Type B pancreatic cell (in vitro differentiated cells): Measurements from ENCODE around the gene HPCAL1. TPM values are rescaled to one million over a fixed set of nuclear protein-coding genes. Genes with fewer than 3 reads are reported as not detected.

ENCODE experiments used
- DNase-seq: peaks from one replicate; pipeline ENCODE4 v3.0.0; 2021; ENCODE audit warnings: mixed read lengths; ENCODE audit not compliant: unreplicated experiment; ENCODE audit errors: extremely low spot score
- H3K27ac Mint-ChIP-seq: 2 replicates; pipeline ENCODE4 v1.8.0; 2021; ENCODE audit warnings: mild to moderate bottlenecking, mixed read lengths
- H3K27me3 Mint-ChIP-seq: 2 replicates; pipeline ENCODE4 v1.8.0; 2021; ENCODE audit warnings: mixed read lengths
- H3K36me3 Mint-ChIP-seq: 2 replicates; pipeline ENCODE4 v1.8.0; 2021; ENCODE audit warnings: mixed read lengths
- H3K4me1 Mint-ChIP-seq: one replicate; pipeline ENCODE4 v1.8.0; 2021; ENCODE audit warnings: mixed read lengths; ENCODE audit not compliant: unreplicated experiment
- H3K4me3 Mint-ChIP-seq: 2 replicates; pipeline ENCODE4 v1.8.0; 2021; ENCODE audit warnings: mild to moderate bottlenecking, mixed read lengths
- H3K9me3 Mint-ChIP-seq: 2 replicates; pipeline ENCODE4 v1.8.0; 2021; ENCODE audit warnings: mixed read lengths
- total RNA-seq: library from RNA; stranded (reverse); gene quantifications from 2 replicates; pipeline ENCODE4 v1.2.1, GENCODE V29; 2021; ENCODE audit warnings: low replicate concordance
- TF ChIP-seq, protein P1 (sequence below): fragments of 200-600 bp; sonication (generic); conservative IDR thresholded peaks from 2 replicates; pipeline ENCODE4 v1.5.0; 2021; ENCODE audit warnings: antibody characterized with exemption, mild to moderate bottlenecking

The HPCAL1 gene
- total RNA-seq, 1 donor from 2014 or later: 17.8 TPM

DNA sequence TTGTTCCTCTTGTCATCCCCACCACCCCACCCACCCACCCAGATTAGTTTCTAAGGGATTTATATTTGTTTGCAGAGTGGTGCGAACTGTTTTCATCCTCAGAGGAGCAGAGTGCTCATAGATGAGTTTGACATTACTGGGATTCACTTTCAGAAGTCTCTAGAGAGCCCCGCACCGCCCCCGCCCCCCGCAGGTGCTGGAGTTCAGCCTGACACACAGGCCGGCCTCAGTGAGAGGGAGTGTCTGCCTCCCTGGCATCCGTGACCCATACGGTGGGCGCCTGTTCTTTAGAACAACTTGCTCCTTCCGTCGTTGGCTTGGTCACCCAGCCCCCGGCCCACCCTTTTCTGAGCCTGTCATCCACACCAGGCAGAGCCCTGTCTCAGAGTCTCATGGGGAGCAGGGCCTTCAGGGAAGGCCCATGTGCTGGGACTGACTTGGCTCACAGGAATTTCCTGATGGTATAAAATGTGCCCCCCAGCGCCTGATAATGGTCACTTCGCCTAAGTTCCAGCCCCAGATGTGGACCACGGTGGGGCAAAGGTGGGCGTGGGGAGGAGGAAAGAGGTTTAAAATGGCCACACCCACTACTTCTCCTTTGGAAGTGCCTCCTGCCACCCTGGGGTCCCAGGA lies 44.3 kb downstream of the HPCAL1 start:
- peaks cover 28% of the 10 kb centered on the region for H3K4me1 Mint-ChIP-seq
- DNase-seq: no peak
- TF ChIP-seq, protein P1, sequence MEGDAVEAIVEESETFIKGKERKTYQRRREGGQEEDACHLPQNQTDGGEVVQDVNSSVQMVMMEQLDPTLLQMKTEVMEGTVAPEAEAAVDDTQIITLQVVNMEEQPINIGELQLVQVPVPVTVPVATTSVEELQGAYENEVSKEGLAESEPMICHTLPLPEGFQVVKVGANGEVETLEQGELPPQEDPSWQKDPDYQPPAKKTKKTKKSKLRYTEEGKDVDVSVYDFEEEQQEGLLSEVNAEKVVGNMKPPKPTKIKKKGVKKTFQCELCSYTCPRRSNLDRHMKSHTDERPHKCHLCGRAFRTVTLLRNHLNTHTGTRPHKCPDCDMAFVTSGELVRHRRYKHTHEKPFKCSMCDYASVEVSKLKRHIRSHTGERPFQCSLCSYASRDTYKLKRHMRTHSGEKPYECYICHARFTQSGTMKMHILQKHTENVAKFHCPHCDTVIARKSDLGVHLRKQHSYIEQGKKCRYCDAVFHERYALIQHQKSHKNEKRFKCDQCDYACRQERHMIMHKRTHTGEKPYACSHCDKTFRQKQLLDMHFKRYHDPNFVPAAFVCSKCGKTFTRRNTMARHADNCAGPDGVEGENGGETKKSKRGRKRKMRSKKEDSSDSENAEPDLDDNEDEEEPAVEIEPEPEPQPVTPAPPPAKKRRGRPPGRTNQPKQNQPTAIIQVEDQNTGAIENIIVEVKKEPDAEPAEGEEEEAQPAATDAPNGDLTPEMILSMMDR: no peak

DNA sequence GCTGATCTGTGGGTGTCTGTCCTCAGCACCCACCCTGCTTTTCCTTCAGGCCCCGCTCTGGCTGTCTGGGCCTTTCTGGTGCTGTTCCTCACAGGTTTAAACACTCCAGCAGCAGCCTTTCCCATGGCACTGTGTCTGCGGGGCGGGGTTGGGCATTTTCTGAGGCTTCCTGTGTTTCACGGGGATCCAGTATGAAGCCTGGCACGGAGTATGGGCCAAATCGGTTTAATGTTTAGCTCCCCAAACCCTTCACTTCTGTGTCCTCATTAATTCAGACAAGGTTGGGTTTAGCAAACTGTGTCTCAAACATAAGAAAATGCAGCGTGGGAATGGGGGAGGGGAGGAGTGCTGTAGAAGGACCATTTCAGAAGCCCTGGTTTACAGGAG lies 44.9 kb downstream of the HPCAL1 start:
- Mint-ChIP-seq H3K27ac (no peak overlapping the region), H3K4me1 (peaks cover 28% of the 10 kb centered on the region), H3K4me3 (no peak overlapping the region), H3K27me3 (peaks cover 6% of the 10 kb centered on the region), H3K9me3 (no peaks in the 10 kb centered on the region), H3K36me3 (no peaks in the 10 kb centered on the region)
- DNase-seq: no peak
- TF ChIP-seq, protein P1: no peak

More for the DNA sequence above, 44.3 kb downstream of the HPCAL1 start:
- Mint-ChIP-seq H3K27ac (no peak overlapping the region), H3K36me3 (no peaks in the 10 kb centered on the region), H3K4me3 (no peak overlapping the region), H3K27me3 (peaks cover 6% of the 10 kb centered on the region), H3K9me3 (no peaks in the 10 kb centered on the region)

DNA sequence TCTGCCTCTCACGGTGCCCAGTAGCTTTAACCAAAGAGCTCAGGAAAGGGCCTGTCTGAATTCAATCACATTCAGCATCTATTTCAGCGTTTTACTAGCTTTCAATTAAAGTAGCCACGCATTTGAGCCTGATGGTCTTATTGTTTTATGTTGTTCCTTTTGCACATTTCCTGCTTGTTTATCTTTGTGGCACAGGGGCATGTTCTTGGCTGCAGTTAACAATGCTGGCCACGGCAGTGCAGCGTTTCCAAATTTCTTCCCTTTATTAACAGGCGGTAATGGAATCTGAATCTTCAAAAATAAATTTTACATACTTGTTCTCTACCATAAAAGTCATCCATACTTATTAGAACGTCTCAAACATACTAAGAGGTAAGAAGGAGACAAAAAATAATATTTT lies 46.2 kb downstream of the HPCAL1 start:
- TF ChIP-seq, protein P1: no peak
- Mint-ChIP-seq H3K9me3 (no peaks in the 10 kb centered on the region), H3K27ac (no peak overlapping the region), H3K36me3 (no peaks in the 10 kb centered on the region), H3K27me3 (peaks cover 6% of the 10 kb centered on the region), H3K4me3 (no peak overlapping the region), H3K4me1 (peaks cover 18% of the 10 kb centered on the region)
- no peak for DNase-seq

DNA sequence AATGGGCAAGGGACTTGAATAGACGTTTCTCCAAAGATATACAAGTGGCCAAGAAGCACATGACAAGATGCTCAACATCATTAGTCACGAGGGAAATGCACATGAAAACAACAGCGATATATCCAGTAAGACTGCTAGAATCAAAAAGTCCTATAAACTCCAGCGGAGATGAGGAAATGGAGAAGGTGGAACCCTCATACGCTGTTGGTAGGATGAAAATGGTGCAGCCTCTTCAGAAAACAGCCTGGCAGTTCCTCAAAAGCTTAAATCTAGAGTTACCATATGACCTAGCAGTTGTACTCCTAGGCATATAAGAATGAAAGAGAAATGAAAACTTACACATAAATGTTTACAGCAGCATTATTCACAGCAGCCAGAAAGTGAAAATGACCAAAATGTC lies 48.1 kb downstream of the HPCAL1 start:
- Mint-ChIP-seq H3K36me3 (peaks cover 3% of the 10 kb centered on the region), H3K4me1 (peaks cover 11% of the 10 kb centered on the region), H3K27me3 (peaks cover 3% of the 10 kb centered on the region), H3K4me3 (no peak overlapping the region), H3K27ac (no peak overlapping the region), H3K9me3 (no peaks in the 10 kb centered on the region)
- no peak for DNase-seq
- TF ChIP-seq, protein P1: no peak

DNA sequence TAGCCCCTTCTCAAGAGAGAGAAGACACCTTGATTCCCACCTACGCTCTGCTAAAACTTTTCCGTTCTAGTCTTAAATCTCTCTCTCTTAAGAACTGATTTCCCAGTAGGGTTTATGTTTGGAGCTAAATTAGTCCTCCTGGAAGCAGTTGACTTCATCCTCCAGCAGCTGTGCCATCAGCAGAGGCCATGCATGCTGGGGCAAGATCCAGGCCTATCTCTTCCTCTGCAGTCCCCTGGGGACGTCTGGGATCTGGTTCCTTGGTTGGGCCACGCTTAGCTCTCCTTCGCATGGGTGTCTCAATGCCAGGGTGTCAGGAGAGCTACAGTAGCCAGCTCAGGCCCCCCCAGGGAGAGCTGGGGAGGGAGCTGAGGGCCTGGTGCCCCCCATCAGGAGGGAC lies 49.7 kb downstream of the HPCAL1 start:
- H3K9me3 Mint-ChIP-seq: no peaks in the 10 kb centered on the region
- no peak overlapping the region for H3K27ac Mint-ChIP-seq
- peaks cover 3% of the 10 kb centered on the region for H3K36me3 Mint-ChIP-seq
- DNase-seq: no peak
- peaks cover 15% of the 10 kb centered on the region for H3K4me1 Mint-ChIP-seq
- TF ChIP-seq, protein P1: no peak
- peaks cover 3% of the 10 kb centered on the region for H3K27me3 Mint-ChIP-seq
- H3K4me3 Mint-ChIP-seq: no peak overlapping the region
